ENCODE data around the gene DTX1. TPM values are rescaled to one million over a fixed set of nuclear protein-coding genes. Genes with fewer than 3 reads are reported as not detected.
A peak's percentile ranks its signal among the peaks of the same experiment; 100 is the strongest.

The DTX1 gene
- polyA plus RNA-seq, 3 donors, result 12.2 to 14.5 (median 13.6) TPM

GRCh38 chr12:113092607-113093408 lies 36.3 kb downstream of the DTX1 start:
- no peak for DNase-seq

DNA sequence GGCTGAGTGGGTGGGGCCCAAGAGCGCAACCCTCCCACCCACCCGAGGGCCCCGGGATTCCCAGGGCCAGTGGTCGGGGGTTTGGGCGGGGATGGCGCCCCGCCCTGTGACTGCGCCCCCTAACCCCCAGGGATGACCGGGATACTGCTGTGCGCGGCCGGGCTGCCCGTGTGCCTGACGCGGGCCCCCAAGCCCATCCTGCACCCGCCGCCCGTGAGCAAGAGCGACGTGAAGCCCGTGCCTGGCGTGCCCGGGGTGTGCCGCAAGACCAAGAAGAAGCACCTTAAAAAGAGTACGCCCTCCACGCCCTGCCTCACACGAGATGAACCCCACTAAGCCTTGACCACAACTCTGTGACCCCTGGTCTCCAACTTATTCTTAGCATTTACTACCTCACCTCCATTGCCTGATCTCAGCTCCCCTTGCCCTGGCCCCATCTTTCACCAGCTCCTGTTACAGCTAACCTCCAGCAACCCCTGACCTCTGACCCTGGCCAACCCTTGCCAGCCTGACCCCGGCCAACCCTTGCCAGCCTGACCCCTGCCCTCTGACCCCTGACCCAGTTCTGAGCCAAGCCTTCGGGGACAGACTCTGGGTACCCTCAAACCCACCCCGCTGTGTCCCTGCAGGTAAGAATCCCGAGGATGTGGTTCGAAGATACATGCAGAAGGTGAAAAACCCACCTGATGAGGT lies 37.0 kb downstream of the DTX1 start:
- no peak for DNase-seq

DNA sequence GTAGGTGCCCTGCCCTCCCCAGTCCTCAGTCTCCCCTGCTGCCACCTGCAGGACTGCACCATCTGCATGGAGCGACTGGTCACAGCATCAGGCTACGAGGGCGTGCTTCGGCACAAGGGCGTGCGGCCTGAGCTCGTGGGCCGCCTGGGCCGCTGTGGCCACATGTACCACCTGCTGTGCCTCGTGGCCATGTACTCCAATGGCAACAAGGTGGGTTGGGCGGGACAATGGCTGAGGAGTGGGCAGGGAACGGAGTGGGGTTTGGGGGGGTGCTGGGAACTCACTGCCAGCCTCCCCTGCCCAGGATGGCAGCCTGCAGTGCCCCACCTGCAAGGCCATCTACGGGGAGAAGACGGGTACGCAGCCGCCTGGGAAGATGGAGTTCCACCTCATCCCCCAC lies 38.2 kb downstream of the DTX1 start:
- DNase-seq, result no peak

- DNase-seq, result no peak
Observed at GRCh38 chr12:113095405-113095804, 38.9 kb downstream of the DTX1 start.

GRCh38 chr12:113096675-113097461 lies 40.3 kb downstream of the DTX1 start:
- no peak for DNase-seq

DNA sequence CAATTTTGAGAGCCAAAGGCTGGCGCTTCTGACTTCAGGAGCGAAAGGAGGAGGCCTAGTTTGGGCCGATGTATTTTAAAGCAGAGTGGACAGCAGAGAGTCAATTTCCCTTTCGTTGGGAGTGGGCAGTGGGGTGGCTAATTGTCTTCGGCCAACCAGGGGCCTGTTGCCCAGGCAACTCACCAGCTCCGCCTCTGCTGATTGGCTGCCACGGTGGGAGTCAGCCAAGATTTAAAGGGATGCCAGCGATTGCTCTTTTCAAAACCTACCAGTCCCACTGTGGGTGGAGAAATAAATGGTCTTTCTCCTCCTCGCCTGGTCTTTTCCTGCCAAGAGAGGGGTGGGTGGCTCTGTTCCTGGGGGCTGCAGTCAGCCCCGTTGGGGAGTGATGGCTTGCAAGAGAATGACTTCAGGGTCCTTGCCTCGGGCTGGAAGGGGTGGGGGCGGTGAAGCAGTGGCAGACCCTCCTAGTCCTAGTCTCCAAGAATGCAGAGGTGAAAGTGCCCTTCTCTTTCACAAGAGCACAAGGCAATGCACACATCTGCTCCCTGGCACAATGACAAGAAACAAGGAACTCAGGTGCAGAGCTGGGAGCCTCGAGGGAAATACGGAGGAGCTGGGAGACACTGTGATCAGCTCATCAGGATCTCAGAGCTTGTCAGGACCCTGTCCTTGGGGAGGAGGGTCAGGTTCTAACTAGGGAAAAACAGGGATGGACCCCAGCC lies 41.3 kb downstream of the DTX1 start:
- no peak for DNase-seq

DNA sequence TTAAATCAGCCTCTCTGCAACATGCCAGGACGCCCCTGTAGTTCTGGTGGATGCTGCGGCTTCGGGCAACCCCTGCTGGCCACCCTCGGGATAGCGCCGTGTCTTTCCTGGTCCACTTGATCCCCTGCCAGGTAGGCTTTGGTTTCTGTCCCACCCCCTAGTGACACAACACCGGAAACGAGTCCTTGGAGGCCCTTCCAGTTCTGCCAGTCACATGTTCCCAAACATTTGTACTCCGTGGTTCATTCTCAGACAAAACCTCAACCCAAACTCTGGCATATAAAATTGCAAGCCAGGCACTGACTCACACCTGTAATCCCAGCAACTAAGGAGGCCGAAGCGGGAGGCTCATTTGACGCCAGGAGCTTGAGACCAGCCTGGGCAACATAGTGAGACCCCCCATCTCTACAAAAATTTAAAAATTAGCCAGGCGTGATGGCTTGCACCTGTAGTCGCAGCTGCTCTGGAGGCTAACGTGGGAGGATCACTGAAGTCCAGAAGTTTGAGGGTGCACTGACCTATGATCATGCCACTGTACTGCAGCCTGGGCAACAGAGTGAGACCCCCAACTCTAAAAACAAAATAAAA lies 42.0 kb downstream of the DTX1 start:
- DNase-seq, result peak; percentile 76

DNA sequence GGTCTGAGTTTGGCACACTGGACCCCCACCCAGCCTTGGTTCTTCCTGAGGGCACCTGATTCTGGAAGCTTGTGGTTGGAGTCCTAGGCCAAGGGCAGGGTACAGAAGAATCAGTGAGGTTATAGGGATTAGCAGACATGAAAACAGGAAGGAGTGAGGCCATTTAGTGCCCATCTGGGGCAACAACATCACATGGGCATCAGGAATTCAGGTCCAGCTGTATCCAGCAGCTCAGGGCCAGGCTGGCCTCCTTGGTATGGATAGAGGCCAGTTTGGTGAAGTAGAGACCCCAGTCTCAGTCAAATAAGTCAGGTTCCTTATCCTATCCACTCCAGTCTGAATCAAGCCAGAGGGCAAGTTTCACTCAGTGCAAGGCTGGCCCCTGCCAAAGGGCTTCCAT lies 42.8 kb downstream of the DTX1 start:
- no peak for DNase-seq

GRCh38 chr12:113099764-113100163 lies 43.2 kb downstream of the DTX1 start:
- no peak for DNase-seq

DNA sequence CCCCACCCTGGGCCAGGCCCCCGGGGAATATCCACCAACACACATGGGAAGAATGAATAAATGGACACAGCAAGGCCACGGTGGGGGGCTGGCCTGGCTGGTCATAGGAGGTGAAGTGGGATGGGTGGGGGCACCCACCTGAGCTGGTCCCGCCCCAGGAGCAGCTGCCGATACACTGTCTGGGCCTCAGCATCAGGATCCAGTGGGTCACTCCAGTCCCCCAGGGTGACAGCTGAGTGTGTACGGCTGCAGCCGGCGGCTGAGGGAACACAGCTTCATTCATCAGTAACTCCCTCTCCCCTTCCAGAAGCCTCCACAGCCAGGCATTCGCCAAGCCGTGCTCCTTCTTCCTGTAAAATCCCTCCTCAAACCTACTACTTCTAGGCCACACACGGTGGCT lies 45.2 kb downstream of the DTX1 start:
- no peak for DNase-seq

- no peak for DNase-seq
Observed at GRCh38 chr12:113102811-113103210, 46.3 kb downstream of the DTX1 start.

GRCh38 chr12:113103756-113104450 lies 47.4 kb downstream of the DTX1 start:
- peak; percentile 48 for DNase-seq

GRCh38 chr12:113104953-113105510 lies 48.5 kb downstream of the DTX1 start:
- DNase-seq, result no peak

DNA sequence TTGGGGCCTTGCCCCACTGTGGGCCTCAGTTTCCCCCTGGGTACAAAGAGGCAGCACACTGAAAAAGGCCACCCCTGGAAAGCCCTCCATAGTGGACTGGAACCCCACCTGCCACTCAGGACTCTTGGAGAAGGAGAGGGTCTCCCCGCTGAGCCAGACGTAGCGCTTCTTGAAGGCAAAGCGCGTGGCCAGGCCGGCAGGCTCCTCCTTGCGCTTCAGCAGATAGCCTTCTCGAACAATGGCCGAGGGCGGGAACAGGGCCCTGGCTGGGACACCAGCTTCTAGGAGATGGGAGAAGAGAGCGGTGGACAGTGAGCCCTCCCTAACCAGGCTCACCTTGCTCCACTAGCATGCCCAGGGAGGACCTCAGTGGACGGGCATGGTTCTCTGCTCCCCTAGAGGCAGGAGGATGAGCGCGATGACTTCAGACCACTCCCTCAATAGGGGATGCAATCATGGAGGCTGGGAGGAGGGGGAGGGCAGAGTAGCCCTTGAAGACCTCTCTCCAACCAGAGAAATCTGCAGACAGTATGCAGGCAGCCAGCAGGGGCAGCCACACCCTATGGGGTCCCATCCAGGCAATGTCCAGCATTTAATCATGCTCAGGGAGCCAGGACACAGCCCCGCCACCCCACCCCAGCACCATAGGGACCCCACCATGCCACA lies 49.2 kb downstream of the DTX1 start:
- no peak for DNase-seq

GRCh38 chr12:113106361-113106760 lies 49.8 kb downstream of the DTX1 start:
- DNase-seq, result no peak

DNA sequence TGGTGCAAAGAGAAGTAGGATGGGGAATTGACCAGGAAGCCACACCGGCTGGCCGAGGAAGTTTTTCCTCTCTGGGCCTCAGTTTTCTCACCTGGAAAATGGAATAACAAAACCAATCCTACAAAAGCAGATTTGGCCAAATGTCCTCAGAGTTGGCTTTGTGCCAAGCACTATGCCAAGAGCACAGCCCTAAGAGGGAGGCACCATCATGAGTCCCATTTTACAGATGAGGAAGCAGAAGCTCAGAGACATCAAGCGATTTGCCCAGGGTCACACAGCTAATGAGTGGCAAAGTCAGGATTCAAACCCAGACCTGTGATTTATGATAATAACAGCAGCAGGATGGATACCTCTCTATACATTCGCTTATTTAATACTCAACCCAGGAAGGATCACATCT lies 51.8 kb downstream of the DTX1 start:
- no peak for DNase-seq

DNA sequence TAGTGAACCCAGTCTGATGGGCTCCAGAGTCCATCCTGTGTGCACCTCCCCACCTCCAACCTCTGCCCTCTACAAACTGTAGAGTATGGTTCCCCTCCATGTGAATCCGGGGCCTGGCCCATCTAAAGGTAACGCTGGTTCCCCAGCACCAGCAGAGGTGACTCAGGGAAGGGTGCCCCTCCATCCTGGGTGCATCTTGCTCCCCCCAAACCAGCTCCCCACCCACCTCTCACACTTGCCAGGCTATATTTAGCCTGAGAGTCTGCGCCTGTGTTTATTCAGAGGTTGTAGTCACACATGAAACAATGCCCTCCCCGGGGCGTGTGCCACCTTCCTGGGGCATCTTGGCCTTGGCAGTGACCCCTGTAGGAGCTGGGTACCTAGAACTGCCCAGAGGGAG lies 52.8 kb downstream of the DTX1 start:
- no peak for DNase-seq

DNA sequence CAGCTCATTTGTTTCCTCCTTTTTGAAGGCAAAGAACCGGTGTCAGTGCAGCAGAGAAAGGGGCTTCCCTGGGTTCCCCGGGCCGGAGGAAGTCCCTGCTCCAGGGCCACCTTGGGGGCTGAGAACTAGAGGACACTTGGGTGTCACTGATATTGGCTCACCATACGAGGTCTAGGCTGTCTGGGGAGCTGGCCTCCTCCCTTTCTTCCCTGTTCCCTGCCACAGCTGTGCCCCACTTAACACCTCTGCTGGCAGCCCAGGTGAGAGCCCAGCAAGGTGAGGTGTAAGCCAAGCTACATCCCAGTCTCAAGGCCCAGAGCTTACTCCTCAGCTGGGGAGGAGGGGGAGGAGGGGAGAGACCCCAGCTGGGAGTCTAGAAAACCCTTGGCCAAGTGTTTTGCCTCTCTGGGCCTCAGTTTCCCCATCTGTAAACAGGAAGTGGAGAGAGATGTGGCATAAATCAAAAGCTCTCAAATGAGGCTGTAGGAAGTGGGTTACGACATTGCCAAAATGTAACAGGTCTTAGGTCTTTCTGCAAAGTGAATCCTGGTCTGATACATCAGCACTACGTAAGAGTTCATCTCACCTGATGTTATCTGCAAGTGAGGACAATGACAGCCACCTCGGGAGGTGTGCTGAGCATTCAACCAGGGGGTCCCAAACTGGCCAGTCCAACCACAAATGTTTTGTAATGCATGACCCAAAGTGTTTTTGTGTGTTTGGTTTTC lies 53.5 kb downstream of the DTX1 start:
- DNase-seq, result no peak

GRCh38 chr12:113111247-113111646 lies 54.7 kb downstream of the DTX1 start:
- DNase-seq, result no peak
